Heart right ventricle (tissue), 16 donors: ENCODE results near the gene PRPSAP1. TPM values are rescaled to one million over a fixed set of nuclear protein-coding genes. Genes with fewer than 3 reads are reported as not detected.

Experiments used
- ATAC-seq, 8 donors: fragments of 200-7000 bp; cut with Tn5 transposase; one replicate each; pipeline ENCODE4 v1.9.1; 2020; ENCODE audit warnings: mild to moderate bottlenecking in 8 of 8, moderate library complexity in 8 of 8, moderate number of reproducible peaks in 1 of 8
- DNase-seq, 2 donors: peaks; one replicate each; pipeline ENCODE4 v3.0.0-alpha.2; 2020
- H3K27ac ChIP-seq, 10 donors: fragments of 200-600 bp; sonication (generic) in 2 of 10; one replicate each; pipeline versions ENCODE4 v1.5.0 to v1.8.0; 2020 to 2022; ENCODE audit warnings: mild to moderate bottlenecking in 3 of 10
- H3K27me3 ChIP-seq, 7 donors: fragments of 200-600 bp; one replicate each; pipeline ENCODE4 v1.8.0; 2021 to 2022; ENCODE audit warnings: mild to moderate bottlenecking in 2 of 7
- H3K36me3 ChIP-seq, 9 donors: fragments of 200-600 bp; sonication (generic) in 1 of 9; one replicate each; pipeline versions ENCODE4 v1.5.0 to v1.8.0; 2020 to 2022; ENCODE audit warnings: mild to moderate bottlenecking in 2 of 9
- H3K4me1 ChIP-seq, 9 donors: fragments of 200-600 bp; sonication (generic) in 1 of 9; one replicate each; pipeline versions ENCODE4 v1.5.0 to v1.8.0; 2020 to 2022; ENCODE audit warnings: mild to moderate bottlenecking in 4 of 9
- H3K4me3 ChIP-seq, 10 donors: fragments of 200-600 bp; sonication (generic) in 2 of 10; one replicate each; pipeline versions ENCODE4 v1.5.0 to v1.8.0; 2020 to 2022; ENCODE audit warnings: mild to moderate bottlenecking in 7 of 10, moderate library complexity in 2 of 10
- H3K9me3 ChIP-seq, 11 donors: fragments of 200-600 bp in 10 of 11; sonication (generic) in 2 of 11; one replicate each; pipeline versions ENCODE4 v1.5.0 to v1.8.0; 2013 to 2022; ENCODE audit warnings: mild to moderate bottlenecking in 2 of 11, control low read depth in 1 of 11, moderate library complexity in 1 of 11
- CTCF ChIP-seq, 9 donors: fragments of 200-600 bp; sonication (generic) in 2 of 9; IDR thresholded peaks; one replicate each; pipeline versions ENCODE4 v1.5.0 to v1.8.0; 2021 to 2022; ENCODE audit warnings: antibody characterized with exemption in 9 of 9, mild to moderate bottlenecking in 5 of 9, moderate library complexity in 1 of 9
- WGBS, 2 donors: extraction: QIAGEN DNeasy Blood & Tissue Kit; methylation state at CpG; one replicate each; pipeline ENCODE4 v1.1.7; 2013; ENCODE audit warnings: inconsistent platforms in 1 of 2; 5-methylcytosine and 5-hydroxymethylcytosine counted together
- intact Hi-C, 10 donors: fragments of 100-400 bp; cut with DNase I; formaldehyde crosslinking; loops; one replicate each; pipeline versions ENCODE4 v1.11.1 to v1.14.2; 2022
- polyA plus RNA-seq, 2 donors: library from polyadenylated mRNA; stranded (reverse); fragments of 200-250 nt; gene quantifications; one replicate each; pipeline ENCODE4 v1.2.3, GENCODE V29; 2013
- total RNA-seq, 10 donors: library from RNA; stranded (reverse); fragmentation: NEBNext Ultra II Directional in 3 of 10; extraction: Animal tissue kit (Norgen Biotek cat#: 25700) in 3 of 10; gene quantifications; one replicate each; pipeline versions ENCODE4 v1.2.1 to v1.2.4, GENCODE V29; 2021 to 2023
- donor health status: Arrhythmogenic right ventricular cardiomyopathy.
- donor health status: ischemic (EF 13 %, LVEDD 7.1; RV severe dilation, severe dysfunction).
- donor health status: healthy with polysubstance abuse.
- donor health status: DM: no; HTN: yes; CAD: no.
- donor health status: DM: no; HTN: no; CAD: no.
- donor health status: ischemic (EF 25% LVEDD 6.9; RV normal size, moderate dysfunction).
- donor health status: ischemic (EF 25% LVEDD 5.7; RV mildly dilated, moderate dysfunction).
- donor health status: healthy.
- donor health status: DM: yes; HTN: yes; CAD: no.
- donor health status: Ischemic cardiomyopathy.
- donor health status: ischemic (EF 35%, LVEDD 5.7; RV mildly dilated, moderate dysfunction).
- donor health status: nonischemic (EF 11% LVEDD 7.7; RV severe dilation, severe dysfunction).
- donor health status: DM: yes; HTN: yes; CAD: no.
- donor health status: PGD.
- donor health status: ischemic (EF 29% LVEDD 5.4; RV normal size, mild dysfunction).
- donor health status: nonischemic (EF 23%, LVEDD 6.1; RV moderate dilation, normal function).

PRPSAP1 gene
- total and polyA plus RNA-seq, 12 donors, result 26.4 to 43.7 (median 33.7) TPM

- DNase-seq (no peak), ATAC-seq (no peak)
- WGBS, 2 donors, result 88 to 91% methylated on average over 3 of the region's 3 CpGs
- peaks cover 0 to 21% (median 8%) of the 10 kb centered on the region in 9 donors for H3K4me1 ChIP-seq
- no peak for TF ChIP-seq CTCF (IDR thresholded peaks at IDR 0.05)
- no peak overlapping the region for H3K27ac ChIP-seq
- H3K27me3 ChIP-seq, result no peaks in the 10 kb centered on the region
- H3K9me3 ChIP-seq, result no peaks in the 10 kb centered on the region
- intact Hi-C loops, result loop anchor here in 3 of 10 donors (5.0 kb wide), 1 partner anchor 34 kb away; the partner anchor contains the start of gene PRPSAP1 (in 3 of the 3)
- H3K36me3 ChIP-seq, result peaks cover 0 to 86% (median 15%) of the 10 kb centered on the region in 9 donors
- no peak overlapping the region for H3K4me3 ChIP-seq
Observed at GRCh38 chr17:76318586-76318985, 35.1 kb downstream of the PRPSAP1 start.

GRCh38 chr17:76317535-76317934 lies 36.2 kb downstream of the PRPSAP1 start:
- no peaks in the 10 kb centered on the region for H3K9me3 ChIP-seq
- H3K27ac ChIP-seq, result no peak overlapping the region
- intact Hi-C loops, result loop anchor here in 3 of 10 donors (5.0 kb wide), 1 partner anchor 35 kb away; the partner anchor contains the start of gene PRPSAP1 (in 3 of the 3)
- ATAC-seq (no peak), DNase-seq (no peak)
- H3K36me3 ChIP-seq, result peaks cover 0 to 86% (median 23%) of the 10 kb centered on the region in 9 donors
- H3K4me3 ChIP-seq, result no peak overlapping the region
- H3K27me3 ChIP-seq, result no peaks in the 10 kb centered on the region
- 97 to 98% methylated on average over 2 of the region's 2 CpGs for WGBS, 2 donors
- H3K4me1 ChIP-seq, result peaks cover 0 to 21% (median 8%) of the 10 kb centered on the region in 9 donors
- TF ChIP-seq CTCF (IDR thresholded peaks at IDR 0.05), result no peak

- peaks cover 0 to 95% (median 30%) of the 10 kb centered on the region in 9 donors for H3K36me3 ChIP-seq
- H3K4me3 ChIP-seq, result peak overlapping the region in 4 of 10 donors; percentile 14 to 29 (median 25)
- H3K4me1 ChIP-seq, result peaks cover 0 to 18% (median 8%) of the 10 kb centered on the region in 9 donors
- WGBS, 2 donors, result 69 to 71% methylated on average over 15 of the region's 15 CpGs
- TF ChIP-seq CTCF (IDR thresholded peaks at IDR 0.05), result no peak
- ATAC-seq (peak; percentile 47 to 91 (median 82)), DNase-seq (peak in 1 of 2 donors; percentile 31)
- no peaks in the 10 kb centered on the region for H3K27me3 ChIP-seq
- H3K27ac ChIP-seq, result peak overlapping the region; percentile 22 to 80 (median 57)
- no peaks in the 10 kb centered on the region for H3K9me3 ChIP-seq
- intact Hi-C loops, result loop anchor here in 4 of 10 donors (5.0 kb wide), 1 partner anchor 38 kb away; the partner anchor contains the start of gene PRPSAP1 (in 4 of the 4)
Observed at GRCh38 chr17:76314392-76315227, 39.1 kb downstream of the PRPSAP1 start.

GRCh38 chr17:76312735-76313134 lies 41.0 kb downstream of the PRPSAP1 start:
- WGBS, 2 donors, result 75 to 82% methylated on average over 9 of the region's 9 CpGs
- H3K36me3 ChIP-seq, result peaks cover 0 to 85% (median 24%) of the 10 kb centered on the region in 9 donors
- no peak for TF ChIP-seq CTCF (IDR thresholded peaks at IDR 0.05)
- no peak for ATAC-seq
- H3K4me3 ChIP-seq, result no peak overlapping the region
- intact Hi-C loops, result loop anchor here in 1 of 10 donors (5.0 kb wide), 1 partner anchor 40 kb away; the partner anchor contains the start of gene PRPSAP1
- no peak overlapping the region for H3K27ac ChIP-seq
- no peak for DNase-seq
- H3K27me3 ChIP-seq, result no peaks in the 10 kb centered on the region
- peaks cover 0 to 17% (median 8%) of the 10 kb centered on the region in 9 donors for H3K4me1 ChIP-seq
- no peaks in the 10 kb centered on the region for H3K9me3 ChIP-seq
